Sciatic nerve (tissue), 2 donors: ENCODE data around the gene GSTCD. TPM values are rescaled to one million over a fixed set of nuclear protein-coding genes. Genes with fewer than 3 reads are reported as not detected.
"Not testable (repeated sequence)": the region's sequence is repeated elsewhere in the genome, so short reads cannot be mapped to it uniquely, and the experiment has no call there.

Experiments used
- ATAC-seq: fragments of 200-7000 bp; cut with Tn5 transposase; one replicate; pipeline ENCODE4 v1.9.1; 2020; ENCODE audit warnings: mild to moderate bottlenecking, moderate library complexity
- DNase-seq: peaks from one replicate; pipeline ENCODE4 v3.0.0-alpha.2; 2020; ENCODE audit warnings: low spot score
- intact Hi-C: fragments of 100-400 bp; cut with DNase I; formaldehyde crosslinking; loops from one replicate; pipeline ENCODE4 v1.14.2; 2022
- total RNA-seq: library from RNA; stranded (reverse); fragmentation: NEBNext Ultra II Directional; extraction: Animal tissue kit (Norgen Biotek cat#: 25700); gene quantifications from one replicate; pipeline ENCODE4 v1.2.1, GENCODE V29; 2021
- donor health status: DM: no; HTN: no; CAD: no.
- donor health status: DM: no; HTN: no; CAD: no.

GSTCD gene
- total RNA-seq, 1 donor from 2014 or later = 7.4 TPM

DNA sequence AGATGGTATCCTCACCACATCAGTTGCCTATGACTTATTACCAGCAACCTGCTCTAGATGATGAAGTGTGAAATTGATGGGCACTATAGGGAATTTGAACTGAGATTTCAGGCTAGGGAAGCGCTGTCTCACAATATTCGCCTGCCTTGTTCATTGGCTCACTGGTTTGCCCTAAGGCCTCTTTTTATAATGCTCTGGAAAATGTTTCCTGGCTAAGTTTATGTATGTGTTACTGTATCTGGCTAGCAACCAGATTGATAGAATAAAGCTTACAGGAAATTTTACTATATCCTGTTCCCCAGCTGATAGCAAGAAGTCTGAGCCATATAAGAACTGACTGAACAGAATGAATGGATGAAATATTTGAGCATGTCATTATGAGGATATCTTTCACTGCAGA, 71.6 kb downstream of the GSTCD start:
- intact Hi-C loops = no loop called here
- no peak for DNase-seq
- no peak for ATAC-seq

DNA sequence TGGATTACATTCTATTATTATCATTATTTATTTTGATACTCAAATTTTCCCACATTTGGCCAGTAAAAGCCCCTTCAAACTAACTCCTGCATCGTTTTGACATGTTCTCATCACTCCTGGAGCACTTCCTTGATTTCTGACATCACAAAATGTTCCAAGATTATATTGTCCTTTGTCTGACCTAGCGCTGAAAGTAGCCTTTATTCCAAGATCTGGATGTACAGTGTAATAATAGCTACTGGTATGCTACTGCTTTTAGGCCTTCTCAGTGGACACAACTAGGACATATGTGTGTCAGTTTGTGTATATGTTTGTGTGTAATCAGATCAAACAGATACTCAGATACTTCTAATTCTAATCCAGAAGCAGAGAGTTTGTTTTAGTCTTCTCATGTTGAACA, 76.2 kb downstream of the GSTCD start:
- DNase-seq (no peak), ATAC-seq (no peak)
- intact Hi-C loops = no loop called here

DNA sequence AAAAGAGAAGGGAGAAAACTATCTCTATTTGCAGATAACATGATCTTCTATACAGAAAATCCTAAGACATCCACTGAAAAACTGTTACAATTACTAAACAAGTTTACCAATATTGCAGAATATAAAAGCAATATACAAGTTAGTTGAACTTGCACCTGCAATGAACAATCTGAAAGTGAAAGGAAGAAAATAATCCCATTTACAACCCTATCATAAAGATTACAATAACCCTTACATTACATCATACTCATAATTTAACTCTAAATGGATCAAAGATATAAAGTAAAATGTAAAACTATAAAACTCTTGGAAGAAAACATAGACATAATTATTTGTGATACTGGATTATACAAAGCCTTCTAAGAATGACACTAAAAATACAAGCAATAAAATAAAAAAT, 77.2 kb downstream of the GSTCD start:
- ATAC-seq (no peak), DNase-seq (no peak)
- intact Hi-C loops = no loop called here

DNA sequence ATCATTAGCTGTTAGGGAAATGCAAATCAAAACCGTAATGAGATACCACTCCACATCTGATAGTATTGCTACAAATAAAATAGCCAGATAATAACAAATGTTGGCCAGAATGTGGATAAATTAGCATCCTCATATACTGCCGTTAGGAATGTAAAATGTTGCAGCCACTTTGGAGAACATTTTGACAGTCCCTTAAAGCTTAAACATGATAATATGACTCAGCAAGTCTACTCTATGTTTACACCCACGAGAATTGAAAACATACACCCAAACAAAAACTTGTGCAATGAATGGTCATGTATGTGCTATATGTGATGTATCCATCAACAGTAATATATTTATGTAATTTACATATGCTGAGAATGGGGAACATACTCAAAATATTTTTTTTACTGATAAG, 78.2 kb downstream of the GSTCD start:
- ATAC-seq = no peak
- intact Hi-C loops = no loop called here
- DNase-seq = no peak

DNA sequence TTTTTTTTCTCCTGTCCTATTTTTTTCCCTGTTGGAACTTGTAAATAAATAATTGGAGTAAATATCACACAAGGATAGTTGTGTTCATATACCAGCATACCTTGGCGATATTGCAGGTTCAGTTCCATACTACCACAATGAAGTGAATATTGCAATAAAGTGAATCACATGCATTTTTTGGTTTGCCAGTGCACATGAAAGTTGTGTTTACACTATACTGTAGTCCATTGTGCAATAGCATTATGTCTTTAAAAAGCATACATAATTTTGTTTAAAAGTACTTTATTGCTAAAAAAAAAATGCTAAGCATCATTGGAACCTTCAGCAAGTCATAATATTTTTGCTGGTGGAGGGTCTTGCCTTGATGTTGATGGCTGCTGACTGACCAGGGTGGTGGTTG, 88.6 kb downstream of the GSTCD start:
- intact Hi-C loops = no loop called here
- ATAC-seq = no peak
- no peak for DNase-seq

GRCh38 chr4:105805501-105806120, 97.0 kb downstream of the GSTCD start:
- DNase-seq (no peak), ATAC-seq (no peak)
- intact Hi-C loops = no loop called here

DNA sequence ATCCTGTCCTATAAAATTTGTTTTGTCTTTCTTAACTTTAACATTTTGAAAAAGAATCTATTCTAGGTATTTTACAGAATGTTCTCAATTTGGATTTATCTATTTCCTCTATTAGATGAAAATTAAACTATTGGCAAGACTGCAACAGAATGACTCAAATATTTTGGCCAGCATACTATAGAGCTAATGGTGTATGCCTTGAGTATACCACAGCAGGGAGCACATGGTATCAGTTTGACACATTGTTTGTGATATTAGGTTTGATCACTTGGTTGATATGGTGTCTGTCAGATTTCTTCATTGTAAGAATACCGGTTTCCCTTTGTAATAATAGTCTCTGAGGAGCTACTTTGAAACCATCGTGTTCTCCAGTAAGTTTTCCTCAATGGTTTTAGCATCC, 98.9 kb downstream of the GSTCD start:
- no peak for ATAC-seq
- intact Hi-C loops = no loop called here
- no peak for DNase-seq

DNA sequence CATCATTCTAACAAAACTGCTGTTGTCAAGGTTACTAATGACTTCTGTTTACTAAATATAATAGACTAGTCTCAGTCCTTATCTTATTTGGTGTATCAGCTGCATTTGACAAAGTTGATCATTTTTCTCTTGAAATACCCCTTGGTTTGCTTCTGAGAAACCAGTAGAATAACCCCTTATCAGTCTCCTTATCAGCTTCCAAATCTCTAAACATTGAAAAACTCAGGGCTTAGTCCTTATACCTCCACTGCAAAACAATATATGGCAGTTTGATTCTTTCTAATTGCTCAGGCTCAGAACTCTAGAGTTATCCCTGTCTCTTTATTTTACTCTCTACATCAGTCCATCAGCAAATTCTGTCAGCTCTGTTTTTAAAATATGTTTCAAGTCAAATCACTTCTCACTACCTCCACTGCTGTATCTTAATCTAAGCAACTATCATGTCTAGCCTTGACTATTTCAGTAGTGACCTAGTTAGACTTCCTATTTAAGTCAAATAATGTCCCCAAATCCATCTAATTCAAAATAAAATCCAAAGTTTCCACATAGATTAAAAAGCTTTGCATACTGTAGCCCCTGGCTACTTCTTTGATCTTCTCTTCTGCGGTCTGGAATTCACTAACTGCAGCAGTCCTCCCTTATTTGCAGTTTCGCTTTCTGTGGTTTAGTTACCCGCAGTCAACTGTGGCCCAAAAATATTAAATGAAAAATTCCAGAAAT, 99.6 kb downstream of the GSTCD start:
- intact Hi-C loops = no loop called here
- no peak for DNase-seq
- no peak for ATAC-seq

DNA sequence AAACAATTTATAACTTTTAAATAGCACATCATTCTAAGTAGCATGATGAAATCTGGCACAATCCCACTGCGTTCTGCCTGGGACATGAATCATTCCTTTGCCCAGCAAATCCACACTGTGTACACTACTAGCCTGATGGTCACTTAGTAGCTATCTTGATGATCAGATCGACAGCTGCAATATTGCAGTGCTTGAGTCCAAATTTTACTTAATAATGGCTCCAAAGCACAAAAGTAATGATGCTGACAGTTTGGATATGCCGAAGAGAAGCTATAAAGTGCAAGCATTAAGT, 100.1 kb downstream of the GSTCD start:
- intact Hi-C loops = no loop called here
- ATAC-seq (no peak), DNase-seq (no peak)

GRCh38 chr4:105815701-105816100, 107.1 kb downstream of the GSTCD start:
- DNase-seq (no peak), ATAC-seq (no peak)
- intact Hi-C loops = no loop called here

DNA sequence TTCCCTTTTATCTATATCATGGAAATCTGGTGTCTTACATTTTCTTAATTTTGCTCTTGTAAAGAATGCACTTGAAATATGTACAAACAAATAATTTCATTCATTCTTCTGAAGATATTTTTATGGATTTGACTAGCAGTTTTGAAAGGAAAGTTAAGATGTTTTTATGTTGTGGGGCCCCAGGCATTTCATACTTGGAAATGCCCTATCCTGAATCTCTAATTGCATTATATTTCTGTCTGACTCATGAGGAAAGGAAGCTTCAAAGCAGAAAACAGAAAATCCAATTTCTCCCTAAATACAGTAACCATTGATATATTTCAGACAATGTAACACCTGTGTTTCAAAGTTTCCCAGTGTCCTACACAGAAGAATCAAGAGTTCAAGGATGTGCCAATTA, 113.5 kb downstream of the GSTCD start:
- intact Hi-C loops = no loop called here

GRCh38 chr4:105828074-105828473, 119.5 kb downstream of the GSTCD start:
- ATAC-seq (no peak), DNase-seq (no peak)

More for the DNA sequence above, 113.5 kb downstream of the GSTCD start:
- ATAC-seq (no peak), DNase-seq (no peak)

DNA sequence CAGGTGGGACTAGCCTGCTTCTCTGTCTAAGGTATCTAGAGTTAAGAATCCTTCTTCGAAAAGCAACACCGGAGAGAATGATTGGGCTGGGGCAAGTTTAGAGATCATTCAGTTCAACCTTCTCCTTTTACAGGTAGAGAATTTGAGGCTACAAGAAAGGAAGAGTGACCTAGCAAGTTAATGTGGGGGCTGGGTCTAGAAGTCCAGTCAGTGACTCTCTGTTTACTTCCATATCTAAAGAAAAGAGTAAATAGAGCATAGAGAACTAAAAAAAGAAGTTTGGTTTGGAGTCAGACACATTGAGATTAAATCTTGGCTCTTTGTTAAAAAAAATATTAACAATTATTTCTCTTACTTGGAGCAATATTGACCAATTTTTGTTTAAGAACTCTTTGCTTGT, 122.6 kb downstream of the GSTCD start:
- no peak for DNase-seq
- intact Hi-C loops = no loop called here
- ATAC-seq = no peak

More at GRCh38 chr4:105828074-105828473, 119.5 kb downstream of the GSTCD start:
- intact Hi-C loops = no loop called here

DNA sequence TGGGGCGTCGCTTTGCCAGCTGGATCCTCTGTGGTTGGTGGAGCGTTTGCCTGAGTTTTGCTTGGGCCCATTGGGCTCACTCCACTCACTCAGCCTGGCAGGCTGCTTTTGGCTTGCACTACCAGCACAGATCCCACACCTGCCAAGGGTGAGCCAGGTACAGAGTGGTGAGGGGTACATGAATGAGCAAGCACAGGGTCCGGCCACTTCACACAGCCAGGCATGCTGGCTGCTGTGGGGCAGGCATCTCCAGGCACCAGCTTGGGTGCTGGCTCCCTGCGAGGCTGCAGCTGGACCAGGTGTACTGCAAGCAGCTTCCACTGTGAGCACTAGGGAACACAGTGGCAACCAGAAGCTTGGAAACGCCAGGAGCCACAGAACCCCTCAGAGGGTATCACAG, 126.6 kb downstream of the GSTCD start:
- ATAC-seq = no peak
- no peak for DNase-seq
- intact Hi-C loops = no loop called here

DNA sequence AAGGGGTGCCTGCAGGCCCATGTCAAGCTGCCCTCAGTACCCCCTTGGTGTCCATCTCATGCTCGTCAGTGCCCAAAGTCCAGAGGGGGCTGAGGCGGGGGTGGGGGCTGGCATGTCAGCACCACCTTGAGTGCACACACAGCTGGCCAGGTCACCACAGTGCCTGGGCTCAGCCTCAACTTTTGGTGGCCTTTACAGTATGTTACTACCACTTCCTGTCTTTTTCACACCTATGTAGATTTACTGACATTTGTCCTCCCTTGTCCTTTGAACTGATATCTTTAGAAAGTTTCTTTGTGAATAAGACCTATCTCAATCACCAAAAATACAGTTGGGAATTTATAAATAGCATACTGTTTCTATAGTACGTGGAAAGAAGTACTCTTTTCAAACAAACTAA, 128.0 kb downstream of the GSTCD start:
- intact Hi-C loops = no loop called here
- DNase-seq (no peak), ATAC-seq (no peak)

- ATAC-seq (no peak), DNase-seq (no peak)
- intact Hi-C loops = no loop called here
These were observed 128.5 kb downstream of the GSTCD start for GRCh38 chr4:105837037-105837436.

DNA sequence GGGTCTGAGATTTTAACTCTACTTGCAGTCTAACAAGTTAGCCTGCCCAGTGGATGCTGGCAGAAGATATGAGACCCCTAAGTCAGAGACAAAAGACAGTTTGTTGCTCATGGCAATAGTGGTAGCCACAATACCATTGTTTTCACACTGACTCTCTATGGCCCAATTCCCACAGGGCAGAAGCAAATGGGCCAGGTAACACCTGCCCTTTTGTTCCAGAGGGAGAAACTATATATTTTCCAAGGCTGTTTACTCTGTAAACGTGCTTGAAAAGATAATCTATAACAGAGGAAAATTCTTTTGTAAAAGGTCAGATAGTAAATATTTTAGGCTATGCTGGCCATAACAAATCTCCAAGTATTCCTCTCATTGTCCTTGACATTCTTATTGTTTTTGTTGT, 129.5 kb downstream of the GSTCD start:
- ATAC-seq (no peak), DNase-seq (no peak)
- intact Hi-C loops = no loop called here

DNA sequence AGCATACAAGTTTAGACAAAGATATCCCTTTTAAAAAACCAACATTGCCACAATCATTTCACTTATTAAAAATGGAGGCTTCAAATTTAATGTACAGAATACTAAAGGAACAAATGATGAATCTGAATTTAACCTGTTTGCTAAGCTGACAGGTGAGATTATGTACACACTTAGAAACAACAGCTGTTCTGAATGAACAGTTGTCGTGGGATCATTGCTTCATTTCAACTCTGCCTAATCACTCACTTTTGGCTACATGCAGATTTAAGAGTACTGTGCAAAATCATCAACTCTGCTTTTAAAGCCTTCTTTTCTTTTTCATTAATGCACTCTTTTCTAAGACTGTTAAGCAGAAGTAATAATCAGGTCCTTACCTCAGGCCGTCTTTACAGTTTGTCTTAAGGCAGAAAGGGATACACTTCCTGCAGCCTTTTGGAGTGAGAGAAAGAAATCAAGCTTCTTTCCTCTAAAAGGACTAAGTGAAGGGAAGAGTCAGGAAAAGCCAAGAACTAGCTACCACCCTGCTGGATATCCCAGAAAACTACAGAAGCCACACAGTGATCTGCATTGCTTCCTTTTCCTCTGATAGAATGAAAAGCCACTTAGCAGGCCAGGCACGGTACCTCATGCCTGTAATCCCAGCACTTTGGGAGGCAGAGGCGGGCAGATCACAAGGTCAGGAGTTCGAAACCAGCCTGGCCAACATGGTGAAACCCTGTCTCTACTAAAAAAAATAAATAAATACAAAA, 132.0 kb downstream of the GSTCD start:
- intact Hi-C loops = no loop called here
- no peak for ATAC-seq
- DNase-seq = no peak

GRCh38 chr4:105843941-105844340, 135.4 kb downstream of the GSTCD start:
- ATAC-seq (no peak), DNase-seq (no peak)
- intact Hi-C loops = no loop called here

GRCh38 chr4:105845559-105845958, 137.0 kb downstream of the GSTCD start:
- intact Hi-C loops = no loop called here
- ATAC-seq = no peak
- DNase-seq = no peak

GRCh38 chr4:105848359-105848758, 139.8 kb downstream of the GSTCD start:
- intact Hi-C loops, DNase-seq, ATAC-seq: not testable (repeated sequence)
